Upper lobe of left lung (tissue), 6 donors: ENCODE measurements around the gene PRDM2. TPM values are rescaled to one million over a fixed set of nuclear protein-coding genes. Genes with fewer than 3 reads are reported as not detected.

Experiments
- ATAC-seq, 2 donors: fragments of 200-7000 bp; cut with Tn5 transposase; one replicate each; pipeline ENCODE4 v1.9.1; 2022; ENCODE audit warnings: mild to moderate bottlenecking in 2 of 2, moderate library complexity in 2 of 2; ENCODE audit not compliant: low FRiP score in 2 of 2
- DNase-seq, 2 donors: peaks; one replicate each; pipeline ENCODE4 v3.0.0-alpha.2; 2019 to 2020
- H3K27ac ChIP-seq, 4 donors: fragments of 200-600 bp; sonication (generic); one replicate each; pipeline ENCODE4 v1.5.1; 2016 to 2019
- H3K27me3 ChIP-seq, 4 donors: fragments of 200-600 bp; sonication (generic); one replicate each; pipeline ENCODE4 v1.5.1; 2017 to 2019
- H3K36me3 ChIP-seq, 4 donors: fragments of 200-600 bp; sonication (generic); one replicate each; pipeline ENCODE4 v1.5.1; 2016 to 2019
- H3K4me1 ChIP-seq, 4 donors: fragments of 200-600 bp; sonication (generic); one replicate each; pipeline ENCODE4 v1.5.1; 2018 to 2019
- H3K4me3 ChIP-seq, 4 donors: fragments of 200-600 bp; sonication (generic); one replicate each; pipeline ENCODE4 v1.5.1; 2017 to 2019; ENCODE audit warnings: mild to moderate bottlenecking in 2 of 4, moderate library complexity in 1 of 4
- H3K9me3 ChIP-seq, 4 donors: fragments of 200-600 bp; sonication (generic); one replicate each; pipeline ENCODE4 v1.5.1; 2018 to 2019
- CTCF ChIP-seq, 6 experiments: fragments of 450-650 bp in 4 of 6; fragments of 200-600 bp in 2 of 6; sonication (generic) in 2 of 6; IDR thresholded peaks; one replicate each; pipeline ENCODE4 v1.5.1; 2016 to 2019; ENCODE audit warnings: antibody characterized with exemption in 6 of 6
- EP300 ChIP-seq, 4 donors: sonication (generic); formaldehyde crosslinking; IDR thresholded peaks; one replicate each; pipeline ENCODE4 v1.5.1; 2017; ENCODE audit warnings: antibody characterized with exemption in 4 of 4, control low read depth in 2 of 4
- POLR2A ChIP-seq, 4 donors: fragments of 450-650 bp; IDR thresholded peaks; one replicate each; pipeline ENCODE4 v1.5.1; 2016 to 2017; ENCODE audit warnings: antibody characterized with exemption in 4 of 4, mild to moderate bottlenecking in 2 of 4
- POLR2AphosphoS5 ChIP-seq, 2 donors: sonication (generic); formaldehyde crosslinking; IDR thresholded peaks; one replicate each; pipeline ENCODE4 v1.5.1; 2017; ENCODE audit warnings: antibody characterized with exemption in 2 of 2
- WGBS, 2 donors: methylation state at CpG; one replicate each; pipeline ENCODE4 v1.1.5; 2017 to 2018; 5-methylcytosine and 5-hydroxymethylcytosine counted together
- total RNA-seq, 6 donors: library from RNA; depleted of rRNA in 4 of 6; stranded (reverse); fragments of >200 nt in 4 of 6; gene quantifications; one replicate each; pipeline versions ENCODE4 v1.1.0 to v1.2.1, GENCODE V29; 2016 to 2021
- donor health status: DM: no; HTN: no; CAD: no; lungs with moderate emphysema.
- donor health status: DM: no; HTN: yes; CAD: no; lungs with severe emphysema.

Gene PRDM2
- total RNA-seq, 6 donors from 2014 or later = 35.0 to 70.2 (median 40.9) TPM

GRCh38 chr1:13826009-13826408 is 126.0 kb downstream of the PRDM2 start:
- WGBS, 2 donors = 72 to 79% methylated on average over 2 of the region's 2 CpGs

DNA sequence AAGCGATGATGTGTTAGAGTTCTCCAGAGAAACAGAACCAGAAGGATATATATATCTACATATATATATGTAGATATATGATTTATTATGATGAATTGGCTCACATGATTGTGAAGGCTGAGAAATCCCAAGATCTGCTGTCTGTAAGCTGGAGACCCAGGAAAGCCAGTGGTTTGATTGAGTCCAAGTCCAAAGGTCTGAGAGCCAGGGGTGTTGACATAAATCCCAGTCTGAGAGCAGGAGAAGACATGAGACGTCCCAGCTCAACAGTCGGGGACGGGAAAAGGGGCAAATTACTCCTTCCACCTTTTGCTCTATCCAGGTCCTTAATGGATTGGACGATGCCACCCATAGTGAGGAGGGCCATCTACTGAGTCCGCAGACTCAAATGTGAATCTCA is 126.6 kb downstream of the PRDM2 start:
- DNase-seq (no peak), ATAC-seq (no peak)
- no peak overlapping the region for H3K27ac ChIP-seq
- H3K4me1 ChIP-seq = peaks cover 9 to 24% (median 21%) of the 10 kb centered on the region in 4 donors
- 77 to 89% methylated on average over 6 of the region's 6 CpGs for WGBS, 2 donors
- H3K9me3 ChIP-seq = no peaks in the 10 kb centered on the region
- H3K4me3 ChIP-seq = no peak overlapping the region
- TF ChIP-seq POLR2AphosphoS5 (IDR thresholded peaks at IDR 0.05) (no peak), EP300 (IDR thresholded peaks at IDR 0.05) (no peak), CTCF (IDR thresholded peaks at IDR 0.05) (no peak), POLR2A (IDR thresholded peaks at IDR 0.05) (no peak)
- H3K27me3 ChIP-seq = no peaks in the 10 kb centered on the region
- H3K36me3 ChIP-seq = peaks cover 0 to 16% (median 3%) of the 10 kb centered on the region in 4 donors

More at GRCh38 chr1:13826009-13826408, 126.0 kb downstream of the PRDM2 start:
- Histone ChIP-seq H3K4me3 (no peak overlapping the region), H3K27ac (no peak overlapping the region), H3K4me1 (peaks cover 8 to 21% (median 19%) of the 10 kb centered on the region in 4 donors), H3K27me3 (no peaks in the 10 kb centered on the region), H3K9me3 (no peaks in the 10 kb centered on the region), H3K36me3 (peaks cover 0 to 19% (median 3%) of the 10 kb centered on the region in 4 donors)
- ATAC-seq (peak in 1 of 2 donors; percentile 9), DNase-seq (no peak)
- no peak for TF ChIP-seq POLR2A (IDR thresholded peaks at IDR 0.05)
- TF ChIP-seq CTCF (IDR thresholded peaks at IDR 0.05) = no peak
- TF ChIP-seq POLR2AphosphoS5 (IDR thresholded peaks at IDR 0.05) = no peak
- no peak for TF ChIP-seq EP300 (IDR thresholded peaks at IDR 0.05)

GRCh38 chr1:13828454-13829151 is 128.6 kb downstream of the PRDM2 start:
- peak; percentile 60 to 83 for ATAC-seq
- peaks cover 9 to 28% (median 21%) of the 10 kb centered on the region in 4 donors for H3K4me1 ChIP-seq
- 47 to 52% methylated on average over 10 to 18 of the region's 18 CpGs for WGBS, 2 donors
- no peak overlapping the region for H3K27ac ChIP-seq
- TF ChIP-seq EP300 (IDR thresholded peaks at IDR 0.05) (no peak), POLR2AphosphoS5 (IDR thresholded peaks at IDR 0.05) (no peak), POLR2A (IDR thresholded peaks at IDR 0.05) (no peak), CTCF (IDR thresholded peaks at IDR 0.05) (peak; percentile 43 to 82 (median 74))
- peaks cover 0 to 1% (median 0%) of the 10 kb centered on the region in 4 donors for H3K36me3 ChIP-seq
- no peaks in the 10 kb centered on the region for H3K27me3 ChIP-seq
- no peak overlapping the region for H3K4me3 ChIP-seq
- no peaks in the 10 kb centered on the region for H3K9me3 ChIP-seq
- peak in 1 of 2 donors; percentile 87 for DNase-seq

DNA sequence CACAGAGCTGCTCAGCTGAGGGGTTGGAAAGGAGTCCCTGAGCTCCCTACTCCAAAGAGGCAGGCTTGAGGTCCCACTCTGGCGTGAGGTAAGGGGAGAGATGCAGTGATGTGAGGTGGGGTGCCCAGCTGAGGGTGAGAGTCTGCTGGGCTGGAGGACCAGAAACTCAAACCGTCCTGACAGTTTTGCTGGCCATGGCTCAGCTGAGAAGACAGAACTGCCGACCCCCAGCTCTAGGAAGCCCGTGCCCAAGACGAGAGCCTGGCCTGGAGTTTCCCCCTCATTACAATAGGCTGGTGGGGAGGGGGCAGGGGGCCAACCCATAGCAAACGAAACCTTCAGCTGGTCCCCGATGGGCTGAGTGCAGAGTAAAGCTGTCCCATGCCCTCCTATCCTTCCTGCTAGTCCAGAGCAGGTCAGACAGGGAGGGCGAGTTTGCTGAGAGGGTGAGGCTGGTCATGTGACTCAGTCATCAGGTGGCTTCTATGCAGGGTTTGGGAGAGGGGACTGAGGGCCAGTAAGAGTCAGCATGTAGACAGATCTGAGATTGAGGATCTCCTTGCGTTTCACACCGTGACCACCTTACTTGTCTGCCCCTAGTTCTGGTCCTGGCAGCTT is 129.3 kb downstream of the PRDM2 start:
- no peak overlapping the region for H3K4me3 ChIP-seq
- no peaks in the 10 kb centered on the region for H3K9me3 ChIP-seq
- peaks cover 9 to 28% (median 21%) of the 10 kb centered on the region in 4 donors for H3K4me1 ChIP-seq
- H3K27ac ChIP-seq = no peak overlapping the region
- TF ChIP-seq POLR2AphosphoS5 (IDR thresholded peaks at IDR 0.05) (no peak), POLR2A (IDR thresholded peaks at IDR 0.05) (no peak), CTCF (IDR thresholded peaks at IDR 0.05) (no peak), EP300 (IDR thresholded peaks at IDR 0.05) (no peak)
- DNase-seq (peak in 1 of 2 donors; percentile 51), ATAC-seq (peak in 1 of 2 donors; percentile 46)
- H3K36me3 ChIP-seq = no peaks in the 10 kb centered on the region
- WGBS, 2 donors = 69 to 73% methylated on average over 5 to 10 of the region's 10 CpGs
- H3K27me3 ChIP-seq = no peaks in the 10 kb centered on the region
